D341Med (cell line): ENCODE results near the gene CEP164.
A peak's percentile ranks its signal among the peaks of the same experiment; 100 is the strongest.

Experiments used
- DNase-seq: peaks from one replicate; pipeline ENCODE4 v3.0.0; 2012; ENCODE audit warnings: low spot score

The CEP164 gene

GRCh38 chr11:117421041-117421440 is 93.4 kb downstream of the CEP164 start:
- no peak for DNase-seq

DNA sequence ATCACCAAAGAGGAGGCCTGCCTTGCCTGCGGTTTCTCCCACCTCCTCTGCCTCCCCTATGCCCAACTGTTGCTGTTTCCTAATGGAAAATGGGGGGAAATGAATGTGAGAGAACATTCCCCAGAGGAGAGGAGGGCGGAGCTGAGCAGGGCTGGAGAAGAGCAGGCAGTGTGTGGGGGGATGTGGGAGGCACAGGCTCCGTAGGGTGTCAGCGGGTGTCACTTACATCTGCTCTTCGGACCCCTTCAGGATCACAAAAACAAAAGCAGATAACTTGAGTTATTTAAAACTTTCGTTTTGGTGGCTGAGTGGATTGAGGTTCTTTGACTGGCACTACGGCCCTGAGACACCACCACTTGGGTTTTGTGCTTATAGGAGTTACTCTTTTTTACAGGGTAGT is 93.8 kb downstream of the CEP164 start:
- no peak for DNase-seq

- no peak for DNase-seq
Measured at GRCh38 chr11:117423046-117423575, 95.5 kb downstream of the CEP164 start.

GRCh38 chr11:117424781-117425180 is 97.1 kb downstream of the CEP164 start:
- DNase-seq: no peak

DNA sequence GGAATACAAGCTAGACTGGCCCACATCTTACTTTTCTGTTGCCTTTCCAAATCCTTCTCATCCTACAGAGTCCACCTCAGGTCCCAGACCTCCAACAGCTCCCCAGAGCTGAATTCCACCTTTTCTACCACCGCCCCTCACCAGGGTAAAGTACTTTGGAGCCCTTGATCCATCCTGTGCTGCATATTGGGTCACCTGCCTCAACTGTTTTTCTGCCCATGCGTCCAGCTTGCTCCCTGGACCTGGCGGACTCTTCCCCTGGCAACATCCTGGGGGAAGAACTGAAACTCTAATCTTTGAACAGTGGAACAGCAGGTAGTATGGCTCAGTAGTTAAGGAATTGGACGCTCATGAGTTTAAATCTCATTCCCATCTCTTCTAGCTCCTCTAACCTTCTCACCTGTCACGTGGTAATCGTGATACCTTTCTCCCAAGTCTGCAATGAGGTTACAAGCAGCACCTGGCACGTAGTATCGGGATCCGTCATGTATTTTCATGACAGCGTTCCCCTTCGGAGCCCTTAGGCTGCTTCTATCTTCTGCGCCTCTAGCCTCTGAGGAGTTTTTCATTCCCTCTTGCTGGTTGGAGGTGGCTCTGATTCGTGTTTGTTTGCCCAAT is 98.1 kb downstream of the CEP164 start:
- DNase-seq: no peak

DNA sequence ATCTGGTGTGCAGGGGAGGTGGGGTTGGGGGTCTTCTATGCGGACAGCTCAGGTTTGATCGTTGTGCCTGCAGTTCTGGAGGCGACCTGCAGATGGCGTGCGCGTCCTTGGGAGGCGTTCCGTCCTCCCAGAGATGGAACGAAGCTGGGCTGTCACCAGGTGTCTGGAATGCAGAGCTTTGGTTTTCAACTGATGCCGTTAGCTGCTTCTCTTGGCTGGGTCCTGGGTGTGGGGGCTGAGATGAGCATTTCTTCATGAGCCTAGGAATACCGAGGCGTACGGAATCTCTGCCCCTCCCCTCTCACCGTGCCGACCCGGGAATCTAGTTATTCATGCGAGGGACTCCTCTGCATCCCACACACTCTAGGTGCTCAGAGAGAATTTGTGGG is 98.6 kb downstream of the CEP164 start:
- DNase-seq: peak; percentile 88

DNA sequence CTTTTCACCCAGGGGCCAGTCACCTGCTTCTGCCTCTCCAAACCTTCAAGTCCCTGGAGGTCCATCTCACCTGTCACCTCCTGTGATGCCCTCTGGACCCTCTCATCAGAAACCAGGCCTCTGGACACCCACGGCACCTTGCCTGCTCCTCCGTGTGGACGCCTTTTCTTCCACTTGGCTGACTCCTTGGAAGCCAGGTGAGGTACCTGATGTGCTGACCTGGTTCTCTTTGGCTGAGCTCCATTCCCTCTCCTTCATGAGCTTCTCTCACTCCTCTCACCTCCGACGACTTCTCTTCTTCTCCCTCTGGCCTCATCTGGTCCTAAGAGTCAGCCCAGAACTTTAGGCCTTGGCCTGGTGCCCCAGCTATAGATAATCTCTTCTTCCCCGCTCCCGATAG is 99.3 kb downstream of the CEP164 start:
- no peak for DNase-seq

DNA sequence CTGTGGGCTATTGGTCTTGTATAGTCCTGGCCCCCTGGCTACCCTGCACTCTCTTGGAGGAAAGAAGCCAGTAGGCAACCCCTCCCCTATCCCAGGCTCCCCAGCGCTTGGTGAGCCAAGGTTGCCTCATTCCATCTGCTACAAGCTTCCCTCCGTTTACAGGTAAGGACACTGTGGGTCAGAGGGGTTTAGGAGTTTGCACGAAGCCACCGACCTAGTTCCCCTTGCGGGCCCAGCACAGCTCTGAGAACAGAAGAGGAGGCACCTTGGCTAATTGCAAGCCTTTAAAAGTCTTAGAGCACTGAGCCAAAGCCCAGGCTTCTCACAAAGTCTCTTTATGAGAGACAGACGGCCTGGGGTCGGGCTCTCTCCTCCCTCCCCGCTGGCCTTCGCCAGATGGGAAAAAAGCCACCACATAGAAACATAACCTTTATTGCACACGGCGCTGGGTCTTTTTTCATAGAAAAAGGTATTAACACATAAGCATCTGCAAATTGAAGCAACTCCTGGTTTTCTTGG is 99.8 kb downstream of the CEP164 start:
- no peak for DNase-seq

DNA sequence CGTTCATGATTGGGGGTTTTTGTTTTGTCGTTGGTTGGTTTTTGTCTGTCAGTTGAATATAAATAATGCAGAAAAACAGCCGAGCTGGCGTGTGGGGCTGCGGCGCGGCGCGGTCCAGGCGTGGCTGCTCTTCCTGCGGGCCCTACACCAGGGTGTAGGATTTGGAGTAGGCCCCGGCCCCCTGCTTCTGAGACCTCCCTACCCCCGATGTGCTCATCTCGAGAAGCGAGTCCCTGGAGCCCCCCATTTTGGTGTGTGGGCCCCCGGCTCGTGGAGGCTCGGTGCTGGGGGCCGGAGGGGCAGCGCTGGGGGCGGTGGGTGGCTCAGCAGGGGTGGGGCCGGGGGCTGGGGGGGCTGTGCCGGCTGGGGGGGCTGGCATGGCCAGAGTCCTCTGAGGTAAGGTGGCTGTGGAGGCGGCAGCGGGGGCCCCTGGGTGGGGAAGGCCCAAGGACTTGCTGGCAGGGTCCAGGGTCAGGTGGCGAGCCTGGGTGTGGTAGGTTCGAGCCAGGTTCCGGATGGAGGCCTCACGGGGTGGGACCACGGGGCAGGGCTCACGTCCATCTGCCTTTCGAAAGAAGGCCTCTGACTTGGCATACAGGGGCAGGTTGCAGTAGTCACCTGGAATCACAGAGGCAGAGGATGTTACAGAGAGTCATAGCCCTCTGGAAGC is 100.7 kb downstream of the CEP164 start:
- no peak for DNase-seq

DNA sequence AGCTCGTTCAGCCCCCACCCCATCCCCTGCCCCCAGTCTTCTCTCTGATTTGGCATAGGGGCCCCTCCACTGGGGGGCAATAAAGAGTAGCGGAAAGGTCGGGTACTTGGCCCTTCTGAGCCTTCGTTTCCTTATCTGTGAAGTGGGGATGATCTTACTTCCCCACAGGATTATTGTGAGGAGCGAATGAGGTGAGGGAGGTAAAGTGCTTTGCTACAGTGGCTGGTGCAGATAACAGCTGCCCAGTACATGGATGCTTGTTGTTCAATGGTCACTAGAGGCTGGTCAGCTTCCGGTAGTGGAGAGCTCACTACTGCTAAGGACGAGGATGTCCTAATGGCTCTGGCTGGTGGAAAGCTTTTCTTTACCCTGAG is 101.2 kb downstream of the CEP164 start:
- DNase-seq: no peak

DNA sequence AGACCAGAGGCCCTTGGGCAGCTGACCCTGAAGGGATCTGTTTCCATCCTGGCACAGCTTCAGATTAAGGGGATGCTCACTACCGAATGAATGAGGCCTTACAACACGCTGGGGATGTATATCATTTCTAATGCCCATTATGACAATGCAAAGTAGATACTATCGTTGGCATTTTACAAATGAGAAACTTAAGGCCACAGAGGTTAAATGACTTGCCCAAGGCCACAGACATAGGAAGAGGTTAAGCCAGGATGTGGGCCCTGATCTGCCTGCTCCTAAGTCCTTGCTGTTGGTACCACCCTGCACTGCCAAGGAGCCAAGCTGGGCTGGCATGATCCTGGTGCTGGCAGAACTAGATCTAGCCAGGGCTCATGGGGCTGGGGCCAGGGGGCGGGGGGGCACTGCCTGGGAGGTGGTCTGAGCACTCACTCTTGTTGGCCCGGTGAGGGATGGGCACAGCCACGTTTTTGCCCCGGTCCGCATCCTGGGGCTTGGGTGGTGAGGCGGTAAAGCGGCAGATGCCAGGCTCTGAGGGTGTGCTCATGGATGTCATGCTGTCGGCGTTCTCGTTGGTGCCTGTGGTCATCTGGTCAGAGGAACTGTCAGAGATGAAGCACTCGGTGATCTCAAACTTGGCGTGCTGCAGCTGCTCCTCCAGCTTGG is 102.8 kb downstream of the CEP164 start:
- no peak for DNase-seq

GRCh38 chr11:117431436-117431835 is 103.8 kb downstream of the CEP164 start:
- DNase-seq: no peak

DNA sequence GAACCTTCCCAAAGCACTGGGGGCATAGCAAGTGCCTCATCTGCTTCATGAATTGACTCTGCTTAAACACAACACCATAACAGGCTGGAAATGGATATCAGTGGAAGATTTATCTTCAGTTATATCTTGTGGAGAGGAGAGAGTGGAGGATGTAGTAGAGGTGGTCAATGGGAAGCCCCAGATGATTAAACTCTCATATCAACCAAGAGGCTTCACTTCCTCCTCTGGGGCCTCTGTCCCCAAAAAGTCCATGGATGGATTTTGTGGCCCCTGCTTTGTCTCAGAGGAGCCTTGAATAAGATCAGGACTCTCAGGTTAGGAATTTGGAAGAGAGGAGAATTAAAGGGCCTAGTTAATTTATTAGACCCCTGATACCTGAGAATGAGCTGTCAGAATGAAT is 106.1 kb downstream of the CEP164 start:
- no peak for DNase-seq

DNA sequence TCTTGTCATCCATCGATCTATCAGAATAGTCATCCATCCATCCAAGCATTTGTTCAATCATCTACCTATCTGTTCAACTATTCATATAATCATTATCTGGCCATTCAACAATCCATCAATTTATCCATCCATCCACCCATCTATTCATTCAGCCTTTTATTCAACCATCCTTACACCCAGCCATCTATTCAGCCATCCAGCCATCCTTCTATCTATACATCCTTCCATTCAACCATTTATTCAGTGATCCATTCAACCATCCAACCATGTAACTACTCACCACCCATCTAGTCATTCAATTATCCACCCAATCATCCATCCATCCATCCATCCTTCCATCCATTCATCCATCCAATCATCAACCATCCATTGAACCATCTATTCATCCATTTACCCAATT is 106.8 kb downstream of the CEP164 start:
- DNase-seq: no peak

GRCh38 chr11:117435326-117435725 is 107.7 kb downstream of the CEP164 start:
- DNase-seq: no peak

DNA sequence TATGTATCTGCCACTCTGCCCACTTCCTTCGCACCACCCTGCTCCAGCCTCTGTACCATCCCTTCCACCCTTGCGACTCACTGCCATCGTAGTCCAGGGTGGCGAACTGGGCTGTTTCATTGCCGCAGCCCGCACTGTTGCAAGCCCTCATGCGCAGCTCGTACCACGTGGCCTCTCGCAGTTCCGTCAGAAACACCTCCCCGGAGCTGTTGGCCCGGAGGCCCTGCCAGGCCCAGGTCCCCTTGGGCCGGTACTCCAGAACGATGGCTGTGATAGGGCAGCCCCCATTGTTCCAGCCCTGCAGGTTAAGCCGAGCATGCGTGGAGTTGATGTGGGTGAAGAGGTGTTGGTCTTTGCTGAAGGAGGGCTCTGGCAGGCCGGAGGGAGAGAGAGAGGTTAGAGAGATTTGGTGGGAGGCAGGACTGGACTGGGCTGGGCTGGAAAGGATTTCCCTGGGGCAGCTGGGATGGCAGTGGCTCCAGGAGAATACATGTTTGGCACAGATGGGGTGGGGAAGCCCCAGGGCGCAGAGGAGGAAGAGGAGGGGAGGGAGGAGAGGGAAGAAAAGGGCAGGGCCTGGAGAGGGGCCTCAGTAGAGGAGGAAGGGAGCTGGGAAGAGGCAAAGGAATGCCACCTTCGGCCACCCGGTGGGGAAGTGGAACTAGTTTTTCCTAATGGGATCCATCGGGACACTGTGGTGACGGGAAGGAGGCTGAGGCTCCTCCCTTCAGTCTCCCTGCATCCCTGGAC is 109.6 kb downstream of the CEP164 start:
- DNase-seq: no peak

GRCh38 chr11:117437791-117438130 is 110.1 kb downstream of the CEP164 start:
- no peak for DNase-seq

GRCh38 chr11:117438371-117439000 is 110.8 kb downstream of the CEP164 start:
- DNase-seq: no peak

GRCh38 chr11:117439256-117439655 is 111.6 kb downstream of the CEP164 start:
- DNase-seq: no peak

DNA sequence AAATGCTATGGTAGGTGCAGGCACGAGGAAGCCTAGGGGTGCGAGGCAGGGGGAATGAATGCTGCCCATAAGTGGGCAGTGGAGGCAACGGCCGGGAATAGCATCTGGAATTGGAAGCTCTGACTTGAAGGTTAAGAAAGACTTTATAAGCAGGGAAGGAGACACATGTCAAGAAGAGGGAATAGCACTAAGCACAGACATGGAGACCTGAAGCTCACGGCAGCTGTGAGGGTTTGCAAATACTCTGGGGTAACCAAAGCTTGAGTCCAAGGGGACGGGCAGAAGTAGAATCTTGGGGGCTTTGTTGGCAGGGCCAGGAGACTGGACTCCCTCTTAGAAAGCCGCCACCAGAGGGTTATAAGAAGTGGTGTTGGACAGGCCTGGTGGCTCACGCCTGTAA is 112.6 kb downstream of the CEP164 start:
- DNase-seq: no peak

DNA sequence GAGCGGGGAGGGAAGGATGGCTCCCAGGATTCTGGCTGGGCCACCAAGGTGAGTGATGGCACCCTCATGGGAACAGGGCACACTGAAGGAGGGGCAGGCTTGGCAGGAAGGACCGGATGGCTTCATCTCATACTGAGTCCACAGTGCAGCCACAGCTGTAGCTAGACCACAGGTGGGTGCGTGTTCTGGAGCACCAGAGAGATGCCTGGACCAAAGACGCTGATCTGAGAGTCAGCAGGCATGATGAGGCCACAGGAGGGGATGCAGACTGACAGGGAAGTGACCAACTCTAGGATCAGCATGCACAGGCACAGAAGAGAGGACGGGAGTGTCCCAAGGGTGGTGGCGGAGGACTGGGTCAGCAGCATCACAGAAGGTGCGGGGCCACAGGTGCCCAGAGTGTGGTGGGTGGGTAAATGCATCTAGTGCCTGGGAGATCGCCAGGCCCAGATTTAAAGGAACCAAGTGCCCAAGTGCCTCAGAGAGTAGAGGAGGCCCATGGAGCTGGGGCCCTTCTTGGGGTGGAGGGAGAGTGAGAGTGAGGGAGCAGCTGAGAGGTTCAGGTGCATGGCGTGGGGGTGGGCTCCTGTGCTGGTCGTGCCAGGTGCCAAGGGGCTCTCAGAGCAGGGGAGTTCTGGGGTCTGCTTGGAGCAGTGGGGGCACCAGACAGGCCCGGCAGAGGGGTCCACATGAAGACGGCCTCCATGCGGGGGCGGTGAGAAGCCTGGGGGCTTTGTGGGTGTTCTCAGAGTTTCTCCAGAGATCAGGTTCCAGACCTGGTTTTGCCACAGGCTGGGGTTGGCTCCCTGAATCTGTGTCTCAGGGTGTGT is 113.7 kb downstream of the CEP164 start:
- no peak for DNase-seq
